Stimulated activated CD8-positive, alpha-beta memory T cell treated with anti-CD3 and anti-CD28 coated beads, Interleukin-2, amount 100 ng/mL, for 48 hours (primary cell): Measurements from ENCODE around the gene GALNT10.

ENCODE experiments used
- DNase-seq, 2 donors: peaks; one replicate each; pipeline ENCODE4 v3.0.0-alpha.2; 2020; ENCODE audit warnings: low read depth in 2 of 2

GALNT10 gene

GRCh38 chr5:154444556-154445421 lies 254.3 kb downstream of the GALNT10 start:
- DNase-seq, result no peak

GRCh38 chr5:154445422-154446194 lies 255.1 kb downstream of the GALNT10 start, which contains the start of gene SAP30L:
TSS of gene SAP30L (plus strand) at chr5:154445997. CDS start at chr5:154446605, 608 bp downstream.
- DNase-seq, result peak; percentile 93

GRCh38 chr5:154446195-154447088 lies 255.9 kb downstream of the GALNT10 start:
- peak; percentile 21 to 28 for DNase-seq

- no peak for DNase-seq
Observed at GRCh38 chr5:154447089-154447725, 256.7 kb downstream of the GALNT10 start.

- no peak for DNase-seq
Observed at GRCh38 chr5:154449786-154450185, 259.3 kb downstream of the GALNT10 start.

- DNase-seq, result no peak
Observed at GRCh38 chr5:154451957-154452356, 261.4 kb downstream of the GALNT10 start.

- no peak for DNase-seq
Observed at GRCh38 chr5:154455585-154455984, 265.1 kb downstream of the GALNT10 start.

- no peak for DNase-seq
Observed at GRCh38 chr5:154456540-154456939, 266.0 kb downstream of the GALNT10 start.

GRCh38 chr5:154459015-154459414 lies 268.5 kb downstream of the GALNT10 start:
- DNase-seq, result no peak

GRCh38 chr5:154460172-154460571 lies 269.6 kb downstream of the GALNT10 start:
- no peak for DNase-seq

GRCh38 chr5:154461531-154461930 lies 271.0 kb downstream of the GALNT10 start:
- no peak for DNase-seq

GRCh38 chr5:154464438-154464837 lies 273.9 kb downstream of the GALNT10 start:
- DNase-seq, result no peak

- DNase-seq, result no peak
Observed at GRCh38 chr5:154465169-154465568, 274.6 kb downstream of the GALNT10 start.

- no peak for DNase-seq
Observed at GRCh38 chr5:154466147-154466546, 275.6 kb downstream of the GALNT10 start.

GRCh38 chr5:154466671-154467070 lies 276.1 kb downstream of the GALNT10 start:
- no peak for DNase-seq

GRCh38 chr5:154467655-154468354 lies 277.3 kb downstream of the GALNT10 start:
- peak; percentile 71 to 75 for DNase-seq

GRCh38 chr5:154470137-154470536 lies 279.6 kb downstream of the GALNT10 start:
- no peak for DNase-seq
